Eye (tissue), 1 donor: ENCODE results near the gene SBK1.
"Not testable (repeated sequence)": the region's sequence is repeated elsewhere in the genome, so short reads cannot be mapped to it uniquely, and the experiment has no call there.

Source experiments
- DNase-seq: peaks from one replicate; pipeline ENCODE4 v3.0.0-alpha.2; 2015

SBK1 gene

GRCh38 chr16:28338230-28338629 lies 45.9 kb downstream of the SBK1 start:
- DNase-seq = not testable (repeated sequence)

GRCh38 chr16:28362600-28362999 lies 70.3 kb downstream of the SBK1 start:
- not testable (repeated sequence) for DNase-seq

DNA sequence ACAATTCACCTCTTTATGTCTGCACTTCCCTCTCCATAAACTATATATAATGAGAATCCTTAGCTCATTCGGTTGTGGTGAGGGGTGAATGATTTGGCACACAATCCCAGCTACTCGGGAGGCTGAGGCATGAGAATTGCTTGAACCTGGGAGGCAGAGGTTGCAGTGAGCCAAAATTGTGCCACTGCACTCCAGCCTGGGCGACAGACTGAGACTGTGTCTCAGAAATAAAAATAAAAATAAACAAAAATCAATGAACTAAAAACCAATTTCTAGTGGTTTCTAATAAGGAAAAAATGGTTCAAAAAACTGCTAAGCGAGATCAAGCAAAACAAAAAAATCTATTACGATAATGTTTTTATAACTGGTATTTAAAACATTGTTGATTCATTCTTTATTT lies 71.1 kb downstream of the SBK1 start, which contains the start of gene NPIPB6:
TSS of gene NPIPB6 (minus strand) at position 101 of the 400 bp plus-strand sequence. CDS start 686 bp downstream, outside the sequence.
- DNase-seq = not testable (repeated sequence)

GRCh38 chr16:28364268-28365173 lies 72.2 kb downstream of the SBK1 start:
- DNase-seq = not testable (repeated sequence)

DNA sequence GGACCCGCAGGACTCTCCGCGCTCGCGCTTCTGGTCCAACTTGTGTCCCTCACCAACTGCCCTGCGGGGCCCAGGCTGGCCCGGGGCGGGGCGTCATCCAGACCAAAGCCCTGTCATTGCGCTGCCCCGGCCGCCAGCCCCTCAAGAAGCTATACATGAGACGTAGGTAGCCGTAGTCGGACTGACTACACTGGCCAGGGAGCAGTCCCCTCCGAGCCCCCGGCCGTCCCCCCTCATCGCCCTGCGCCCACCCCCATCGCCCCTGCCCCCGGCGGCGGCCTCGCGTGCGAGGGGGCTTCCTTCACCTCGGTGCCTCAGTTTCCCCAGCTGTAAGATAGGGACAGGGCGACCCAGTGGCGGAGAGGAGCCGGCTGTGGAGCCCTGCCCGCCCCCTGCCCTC lies 75.6 kb downstream of the SBK1 start:
- peak; percentile 2 for DNase-seq
